Gastrocnemius medialis (tissue), 4 donors: Measurements from ENCODE around the gene HBZ.

Experiments
- CTCF ChIP-seq, 5 experiments: fragments of 450-650 bp in 3 of 5; fragments of 200-600 bp in 2 of 5; sonication (generic) in 2 of 5; IDR thresholded peaks in 4 of 5; conservative IDR thresholded peaks in 1 of 5; 1 replicate in 4 of 5; 2 replicates in 1 of 5; pipeline ENCODE4 v1.5.1; 2016 to 2019; ENCODE audit warnings: antibody characterized with exemption in 5 of 5, mild to moderate bottlenecking in 3 of 5, moderate library complexity in 3 of 5
- POLR2A ChIP-seq, 2 donors: fragments of 450-650 bp; IDR thresholded peaks; one replicate each; pipeline ENCODE4 v1.6.1; 2017; ENCODE audit warnings: antibody characterized with exemption in 2 of 2, mild to moderate bottlenecking in 2 of 2, moderate library complexity in 2 of 2

GRCh38 chr16:165539-166374, 13.3 kb downstream of the HBZ start, which contains the start of gene HBM:
- no peak for TF ChIP-seq CTCF (IDR thresholded peaks at IDR 0.05 in 4 of 5, conservative IDR thresholded peaks at IDR 0.05 in 1 of 5)
- no peak for TF ChIP-seq POLR2A (IDR thresholded peaks at IDR 0.05)
